Endothelial cell of umbilical vein (primary cell): Measurements from ENCODE around the gene ANGPT4. TPM values are rescaled to one million over a fixed set of nuclear protein-coding genes. Genes with fewer than 3 reads are reported as not detected.

ENCODE experiments used
- BruUV-seq: library from RNA; stranded (reverse); fragments of 400-500 nt; replicated peaks from 2 replicates; lab custom pipeline; 2021; lab: Mats Ljungman, UMichigan
- CTCF ChIA-PET: fragments of 300-600, 350-600 bp; sonication (Branson Sonifier 250); formaldehyde crosslinking; loops from one replicate; lab custom pipeline; 2021; ENCODE audit warnings: antibody characterized with exemption, inconsistent platforms; lab: Charles Lee
- POLR2A ChIA-PET: fragments of 300-600, 350-600 bp; sonication (Branson Sonifier 250); formaldehyde crosslinking; loops from one replicate; lab custom pipeline; 2021; ENCODE audit warnings: antibody characterized with exemption, inconsistent platforms; lab: Charles Lee
- DNase-seq: peaks from one replicate; pipeline ENCODE4 v3.0.0-alpha.2; 2011; ENCODE audit warnings: low read depth, low spot score
- FAIRE-seq: peaks from 2 replicates; lab custom pipeline; 2011; peaks lifted over from hg19 to GRCh38; lab: Jason Lieb, UNC
- H2AFZ ChIP-seq: 2 replicates; pipeline ENCODE4 v1.6.0; 2012; ENCODE audit warnings: low read depth, low read length, control low read depth, inconsistent platforms
- H3K27ac ChIP-seq: 2 replicates; pipeline ENCODE4 v1.5.1; 2011; ENCODE audit warnings: low read depth, mild to moderate bottlenecking, control low read depth, low read length, moderate library complexity; ENCODE audit not compliant: insufficient read depth
- H3K27me3 ChIP-seq, 2 experiments: 2 replicates each; pipeline versions ENCODE4 v1.6.0 to v1.6.1; 2011; ENCODE audit warnings: low read length in 2 of 2, mixed read lengths in 1 of 2; ENCODE audit not compliant: control insufficient read depth in 2 of 2, insufficient read depth in 2 of 2
- H3K36me3 ChIP-seq, 2 experiments: 2 replicates in 1 of 2; 3 replicates in 1 of 2; pipeline ENCODE4 v1.5.1; 2011; ENCODE audit warnings: low read length in 2 of 2, mild to moderate bottlenecking in 1 of 2, moderate library complexity in 1 of 2; ENCODE audit not compliant: control insufficient read depth in 2 of 2, insufficient read depth in 2 of 2; ENCODE audit errors: extremely low read depth in 1 of 2
- H3K4me1 ChIP-seq: 3 replicates; pipeline ENCODE4 v1.5.1; 2011; ENCODE audit warnings: mild to moderate bottlenecking, low read length; ENCODE audit not compliant: control insufficient read depth, insufficient read depth; ENCODE audit errors: extremely low read depth
- H3K4me2 ChIP-seq: 2 replicates; pipeline ENCODE4 v1.6.1; 2011; ENCODE audit warnings: low read length, control low read depth, mixed read lengths; ENCODE audit not compliant: insufficient read depth
- H3K4me3 ChIP-seq, 3 experiments: fragments of 200-600 bp in 1 of 3; sonication (generic), shearing (Covaris generic) in 1 of 3; replicated peaks in 1 of 3; 2 replicates each; pipeline ENCODE4 v1.5.1; 2011 to 2016; ENCODE audit warnings: control low read depth in 3 of 3, low read length in 3 of 3, mild to moderate bottlenecking in 2 of 3, inconsistent platforms in 1 of 3, low read depth in 1 of 3, moderate library complexity in 1 of 3; ENCODE audit not compliant: insufficient read depth in 1 of 3
- H3K79me2 ChIP-seq: 2 replicates; pipeline ENCODE4 v1.6.0; 2012; ENCODE audit warnings: low read length, inconsistent platforms; ENCODE audit not compliant: control insufficient read depth, insufficient read depth
- H3K9ac ChIP-seq: replicated peaks from 2 replicates; pipeline ENCODE3; 2011; ENCODE audit warnings: low read length, control low read depth; ENCODE audit not compliant: insufficient read depth; ENCODE audit errors: extremely low read depth
- H3K9me1 ChIP-seq: replicated peaks from 3 replicates; pipeline ENCODE4 v1.6.0; 2011; ENCODE audit warnings: mild to moderate bottlenecking, low read length; ENCODE audit not compliant: control insufficient read depth, insufficient read depth; ENCODE audit errors: extremely low read depth
- H3K9me3 ChIP-seq: replicated peaks from 2 replicates; pipeline ENCODE4 v1.5.1; 2012; ENCODE audit warnings: low read length, inconsistent platforms; ENCODE audit not compliant: control insufficient read depth, insufficient read depth
- H4K20me1 ChIP-seq: replicated peaks from 2 replicates; pipeline ENCODE3; 2011; ENCODE audit warnings: mild to moderate bottlenecking, low read length; ENCODE audit not compliant: control insufficient read depth, insufficient read depth; ENCODE audit errors: extremely low read depth
- CTCF ChIP-seq, 2 donors: IDR thresholded peaks; 1 replicate in 1 of 2; 2 replicates in 1 of 2; pipeline ENCODE4 v1.5.1; 2011; ENCODE audit warnings: low read length in 2 of 2, mild to moderate bottlenecking in 2 of 2, moderate library complexity in 2 of 2, control low read depth in 1 of 2, inconsistent platforms in 1 of 2, low read depth in 1 of 2; ENCODE audit not compliant: insufficient read depth in 1 of 2; ENCODE audit errors: extremely low read depth in 1 of 2
- EZH2 ChIP-seq: IDR thresholded peaks from 2 replicates; pipeline ENCODE4 v1.6.1; 2012; ENCODE audit warnings: borderline replicate concordance, low read depth, mild to moderate bottlenecking, moderate library complexity, low read length, inconsistent platforms; ENCODE audit not compliant: severe bottlenecking
- FOS ChIP-seq: IDR thresholded peaks from 2 replicates; pipeline ENCODE4 v1.6.1; 2011; ENCODE audit warnings: mild to moderate bottlenecking, low read length, moderate library complexity, borderline replicate concordance; ENCODE audit not compliant: insufficient read depth
- GATA2 ChIP-seq: IDR thresholded peaks from 2 replicates; pipeline ENCODE4 v1.7.0; 2011; ENCODE audit warnings: low read depth, mild to moderate bottlenecking, moderate library complexity, mixed read lengths, low read length; ENCODE audit not compliant: insufficient read length, insufficient read depth
- JUN ChIP-seq: IDR thresholded peaks from 2 replicates; pipeline ENCODE4 v1.6.1; 2011; ENCODE audit warnings: borderline replicate concordance, low read depth; ENCODE audit not compliant: insufficient read length, insufficient read depth
- MAX ChIP-seq: IDR thresholded peaks from 2 replicates; pipeline ENCODE4 v1.6.1; 2011; ENCODE audit not compliant: insufficient read depth, insufficient read length
- MYC ChIP-seq: IDR thresholded peaks from one replicate; pipeline ENCODE4 v1.6.1; 2011; ENCODE audit warnings: mild to moderate bottlenecking, low read depth, low read length
- POLR2A ChIP-seq: IDR thresholded peaks from 2 replicates; pipeline ENCODE4 v1.6.1; 2012; ENCODE audit warnings: low read depth, mild to moderate bottlenecking, control low read depth, low read length
- POLR2AphosphoS5 ChIP-seq: IDR thresholded peaks from 2 replicates; pipeline ENCODE4 v1.6.1; 2012; ENCODE audit warnings: low read depth, mild to moderate bottlenecking, control low read depth, low read length, moderate library complexity; ENCODE audit not compliant: insufficient read depth
- dilution Hi-C: fragments of 300-500 bp; cut with MboI; formaldehyde crosslinking; loops from one replicate; pipeline ENCODE4 v1.15.0; 2019; ENCODE audit warnings: low sequenced_read_pairs; ENCODE audit not compliant: extremely low pct_ligation_motif_present
- intact Hi-C: fragments of 100-400 bp; cut with micrococcal nuclease; formaldehyde crosslinking; loops from one replicate; pipeline ENCODE4 v1.10.0; 2022
- polyA plus RNA-seq, 4 experiments: library from polyadenylated mRNA; depleted of rRNA in 3 of 4; stranded (reverse) in 3 of 4; unstranded in 1 of 4; fragments of >200 nt; gene quantifications; 2 replicates each; pipeline versions ENCODE4 v1.2.1 to v1.2.3, GENCODE V29; 2011 to 2012; ENCODE audit warnings: missing spikeins in 1 of 4
- total RNA-seq: library from RNA; stranded (reverse); gene quantifications from 2 replicates; pipeline ENCODE4 v1.2.3, GENCODE V29; 2021

Gene ANGPT4
- total and polyA plus RNA-seq, 2 donors (not counting 3 experiments of a cell fraction or from before 2014, with no cell fraction given) = not detected

DNA sequence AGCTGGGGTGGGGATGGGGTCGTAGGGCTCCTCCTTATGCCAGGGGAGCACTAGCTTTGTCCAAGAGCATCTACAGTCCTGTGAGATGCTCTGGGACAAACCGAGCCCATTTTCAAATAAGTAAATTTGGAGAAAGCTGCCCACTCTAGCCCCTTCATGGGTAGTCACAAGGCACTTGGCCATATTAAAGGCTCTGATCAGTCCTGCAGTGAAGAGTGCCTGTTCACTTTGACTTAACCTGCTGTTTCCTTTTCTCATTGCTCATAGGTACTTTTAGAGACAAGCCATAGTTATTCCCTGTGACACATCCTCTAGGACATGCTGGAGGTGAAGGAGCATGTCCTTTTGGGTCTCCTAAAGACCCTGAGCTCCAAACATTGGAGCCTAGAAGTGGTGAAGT lies 44.2 kb downstream of the ANGPT4 start:
- DNase-seq = no peak
- CTCF ChIA-PET = interaction anchor here (0.8 to 1.7 kb wide), 3 partner anchors 11 to 53 kb away, joined by 3 to 5 read pairs (median 3); no protein-coding TSS in a partner anchor
- POLR2A ChIA-PET = no interaction called here
- Histone ChIP-seq H3K4me3 (no peak overlapping the region), H3K9me1 (no peaks in the 10 kb centered on the region), H3K79me2 (no peaks in the 10 kb centered on the region), H3K9me3 (no peaks in the 10 kb centered on the region), H4K20me1 (no peaks in the 10 kb centered on the region), H3K27me3 (peaks cover 0 to 1% of the 10 kb centered on the region in 2 experiments), H3K9ac (no peak overlapping the region), H3K4me1 (no peaks in the 10 kb centered on the region), H3K4me2 (no peak overlapping the region), H3K36me3 (no peaks in the 10 kb centered on the region), H3K27ac (no peak overlapping the region), H2AFZ (no peak overlapping the region)
- FAIRE-seq = no peak
- BruUV-seq = no TSS peak
- TF ChIP-seq MYC = no peak
- TF ChIP-seq POLR2AphosphoS5 = no peak
- TF ChIP-seq JUN = no peak
- no peak for TF ChIP-seq CTCF (IDR thresholded peaks at IDR 0.05; ENCODE audit: extremely low read depth in 1 of 2, insufficient read depth in 1 of 2, low read depth in 1 of 2, low read length in 2 of 2)
- no peak for TF ChIP-seq GATA2
- no peak for TF ChIP-seq MAX
- TF ChIP-seq FOS = no peak
- no peak for TF ChIP-seq EZH2
- TF ChIP-seq POLR2A = no peak
- dilution Hi-C loops = no loop called here
- intact Hi-C loops = no loop called here
